Measurements from ENCODE around the gene C17orf113. TPM values are rescaled to one million over a fixed set of nuclear protein-coding genes. Genes with fewer than 3 reads are reported as not detected.

Gene C17orf113
- total and polyA plus RNA-seq, 2 of the 13 experiments (the other 11 are each of a cell fraction or from before 2014, with no cell fraction given) = 0.87 to 1.1 TPM

DNA sequence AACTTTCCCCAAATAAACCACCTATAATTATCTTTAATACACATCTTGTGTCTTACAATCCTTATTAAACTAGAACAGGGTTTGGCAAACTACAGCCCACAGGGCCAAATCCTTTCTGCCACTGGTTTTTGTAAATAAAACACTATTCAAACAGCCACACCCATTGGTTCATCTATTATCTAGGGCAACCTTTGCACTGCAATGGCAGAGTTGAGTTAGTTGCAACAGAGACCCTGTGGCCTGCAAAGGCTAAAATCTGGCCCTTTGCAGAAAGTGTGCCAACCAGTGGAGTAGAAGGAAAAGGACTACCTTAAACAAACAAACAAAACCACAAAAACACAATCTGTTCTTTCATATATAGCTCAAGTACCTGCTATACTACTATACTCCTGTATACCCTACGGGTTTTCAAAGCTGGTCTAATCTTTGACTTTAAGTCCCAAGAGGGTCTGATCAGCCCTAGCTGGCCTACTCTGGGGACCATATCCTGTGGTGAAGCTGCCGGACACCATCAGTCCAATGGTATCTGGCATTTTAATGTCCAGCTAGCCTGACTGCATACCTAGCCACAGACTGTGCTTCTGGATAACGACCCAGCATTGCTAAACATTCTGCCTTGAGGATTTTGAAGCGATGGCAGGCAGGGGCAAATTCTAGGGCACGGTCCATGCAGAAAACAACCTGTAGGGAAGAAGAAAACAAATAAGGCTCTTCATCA is 60.5 kb downstream of the C17orf113 start (continued):
- TF ChIP-seq, protein P1, sequence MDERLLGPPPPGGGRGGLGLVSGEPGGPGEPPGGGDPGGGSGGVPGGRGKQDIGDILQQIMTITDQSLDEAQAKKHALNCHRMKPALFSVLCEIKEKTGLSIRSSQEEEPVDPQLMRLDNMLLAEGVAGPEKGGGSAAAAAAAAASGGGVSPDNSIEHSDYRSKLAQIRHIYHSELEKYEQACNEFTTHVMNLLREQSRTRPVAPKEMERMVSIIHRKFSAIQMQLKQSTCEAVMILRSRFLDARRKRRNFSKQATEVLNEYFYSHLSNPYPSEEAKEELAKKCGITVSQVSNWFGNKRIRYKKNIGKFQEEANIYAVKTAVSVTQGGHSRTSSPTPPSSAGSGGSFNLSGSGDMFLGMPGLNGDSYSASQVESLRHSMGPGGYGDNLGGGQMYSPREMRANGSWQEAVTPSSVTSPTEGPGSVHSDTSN (CRISPR knock-in tag; IDR thresholded peaks at IDR 0.05) = no peak
- TF ChIP-seq NR2F1 (CRISPR knock-in tag; IDR thresholded peaks at IDR 0.05) (peak in 1 of 2 experiments; percentile 19; a peak in 1 of 4 replicates), RCOR2 (CRISPR knock-in tag; IDR thresholded peaks at IDR 0.05) (peak; percentile 90), ZNF678 (CRISPR knock-in tag; IDR thresholded peaks at IDR 0.05) (no peak), NFKBIZ (CRISPR knock-in tag; IDR thresholded peaks at IDR 0.05) (0 out of 2 replicates have a peak, but pooled peaks have one; percentile 49), MXI1 (IDR thresholded peaks at IDR 0.05; ENCODE audit: borderline replicate concordance, low read depth, low read length) (peak; percentile 10; the same call in 1 of the 3 replicates), TERF1 (CRISPR knock-in tag; IDR thresholded peaks at IDR 0.05) (no peak), ZFY (CRISPR knock-in tag; IDR thresholded peaks at IDR 0.05) (0 out of 2 replicates have a peak, but pooled peaks have one; percentile 29), CREB1 (IDR thresholded peaks at IDR 0.05) (no peak), CREB1 (CRISPR knock-in tag; IDR thresholded peaks at IDR 0.05) (peak; percentile 52; the same call in 1 of the 2 replicates), ZNF574 (CRISPR knock-in tag; IDR thresholded peaks at IDR 0.05) (peak; percentile 86), PHF21A (CRISPR knock-in tag; IDR thresholded peaks at IDR 0.05) (peak; percentile 96), ZNF256 (CRISPR knock-in tag; conservative IDR thresholded peaks at IDR 0.05) (no peak), DNMT3B (CRISPR knock-in tag; conservative IDR thresholded peaks at IDR 0.05) (0 out of 2 replicates have a peak, but pooled peaks have one; percentile 59), TBX2 (CRISPR knock-in tag; IDR thresholded peaks at IDR 0.05; ENCODE audit: borderline replicate concordance) (peak; percentile 61; the same call in 1 of the 2 replicates), ZNF792 (CRISPR knock-in tag; IDR thresholded peaks at IDR 0.05) (peak; percentile 95), ZNF549 (CRISPR knock-in tag; IDR thresholded peaks at IDR 0.05) (no peak)
- TF ChIP-seq, protein P2, sequence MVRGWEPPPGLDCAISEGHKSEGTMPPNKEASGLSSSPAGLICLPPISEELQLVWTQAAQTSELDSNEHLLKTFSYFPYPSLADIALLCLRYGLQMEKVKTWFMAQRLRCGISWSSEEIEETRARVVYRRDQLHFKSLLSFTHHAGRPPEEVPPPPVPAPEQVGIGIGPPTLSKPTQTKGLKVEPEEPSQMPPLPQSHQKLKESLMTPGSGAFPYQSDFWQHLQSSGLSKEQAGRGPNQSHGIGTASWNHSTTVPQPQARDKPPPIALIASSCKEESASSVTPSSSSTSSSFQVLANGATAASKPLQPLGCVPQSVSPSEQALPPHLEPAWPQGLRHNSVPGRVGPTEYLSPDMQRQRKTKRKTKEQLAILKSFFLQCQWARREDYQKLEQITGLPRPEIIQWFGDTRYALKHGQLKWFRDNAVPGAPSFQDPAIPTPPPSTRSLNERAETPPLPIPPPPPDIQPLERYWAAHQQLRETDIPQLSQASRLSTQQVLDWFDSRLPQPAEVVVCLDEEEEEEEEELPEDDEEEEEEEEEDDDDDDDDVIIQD (CRISPR knock-in tag; IDR thresholded peaks at IDR 0.05; ENCODE audit: low read depth) = 0 out of 2 replicates have a peak, but pooled peaks have one; percentile 57
- TF ChIP-seq, protein P3, sequence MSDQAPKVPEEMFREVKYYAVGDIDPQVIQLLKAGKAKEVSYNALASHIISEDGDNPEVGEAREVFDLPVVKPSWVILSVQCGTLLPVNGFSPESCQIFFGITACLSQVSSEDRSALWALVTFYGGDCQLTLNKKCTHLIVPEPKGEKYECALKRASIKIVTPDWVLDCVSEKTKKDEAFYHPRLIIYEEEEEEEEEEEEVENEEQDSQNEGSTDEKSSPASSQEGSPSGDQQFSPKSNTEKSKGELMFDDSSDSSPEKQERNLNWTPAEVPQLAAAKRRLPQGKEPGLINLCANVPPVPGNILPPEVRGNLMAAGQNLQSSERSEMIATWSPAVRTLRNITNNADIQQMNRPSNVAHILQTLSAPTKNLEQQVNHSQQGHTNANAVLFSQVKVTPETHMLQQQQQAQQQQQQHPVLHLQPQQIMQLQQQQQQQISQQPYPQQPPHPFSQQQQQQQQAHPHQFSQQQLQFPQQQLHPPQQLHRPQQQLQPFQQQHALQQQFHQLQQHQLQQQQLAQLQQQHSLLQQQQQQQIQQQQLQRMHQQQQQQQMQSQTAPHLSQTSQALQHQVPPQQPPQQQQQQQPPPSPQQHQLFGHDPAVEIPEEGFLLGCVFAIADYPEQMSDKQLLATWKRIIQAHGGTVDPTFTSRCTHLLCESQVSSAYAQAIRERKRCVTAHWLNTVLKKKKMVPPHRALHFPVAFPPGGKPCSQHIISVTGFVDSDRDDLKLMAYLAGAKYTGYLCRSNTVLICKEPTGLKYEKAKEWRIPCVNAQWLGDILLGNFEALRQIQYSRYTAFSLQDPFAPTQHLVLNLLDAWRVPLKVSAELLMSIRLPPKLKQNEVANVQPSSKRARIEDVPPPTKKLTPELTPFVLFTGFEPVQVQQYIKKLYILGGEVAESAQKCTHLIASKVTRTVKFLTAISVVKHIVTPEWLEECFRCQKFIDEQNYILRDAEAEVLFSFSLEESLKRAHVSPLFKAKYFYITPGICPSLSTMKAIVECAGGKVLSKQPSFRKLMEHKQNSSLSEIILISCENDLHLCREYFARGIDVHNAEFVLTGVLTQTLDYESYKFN (CRISPR knock-in tag; conservative IDR thresholded peaks at IDR 0.05) = peak; percentile 88

Data from HepG2 (cell line).